Osteocyte (in vitro differentiated cells): Measurements from ENCODE around the gene LILRB2. TPM values are rescaled to one million over a fixed set of nuclear protein-coding genes. Genes with fewer than 3 reads are reported as not detected.
A peak's percentile ranks its signal among the peaks of the same experiment; 100 is the strongest.

Experiments used
- DNase-seq: peaks from one replicate; pipeline ENCODE4 v3.0.0; 2021; ENCODE audit warnings: mixed read lengths; ENCODE audit not compliant: unreplicated experiment; ENCODE audit errors: extremely low spot score
- H3K27ac Mint-ChIP-seq: one replicate; pipeline ENCODE4 v1.8.0; 2021; ENCODE audit warnings: mild to moderate bottlenecking, mixed read lengths; ENCODE audit not compliant: unreplicated experiment
- H3K27me3 Mint-ChIP-seq: one replicate; pipeline ENCODE4 v1.8.0; 2021; ENCODE audit warnings: mixed read lengths; ENCODE audit not compliant: unreplicated experiment
- H3K36me3 Mint-ChIP-seq: one replicate; pipeline ENCODE4 v1.8.0; 2021; ENCODE audit warnings: mixed read lengths; ENCODE audit not compliant: unreplicated experiment
- H3K4me1 Mint-ChIP-seq: one replicate; pipeline ENCODE4 v1.8.0; 2021; ENCODE audit warnings: mixed read lengths; ENCODE audit not compliant: unreplicated experiment
- H3K4me3 Mint-ChIP-seq: one replicate; pipeline ENCODE4 v1.8.0; 2021; ENCODE audit warnings: mild to moderate bottlenecking, moderate library complexity, mixed read lengths; ENCODE audit not compliant: unreplicated experiment
- H3K9me3 Mint-ChIP-seq: one replicate; pipeline ENCODE4 v1.8.0; 2021; ENCODE audit warnings: mixed read lengths; ENCODE audit not compliant: unreplicated experiment
- CTCF ChIP-seq: fragments of 200-600 bp; sonication (generic); IDR thresholded peaks from 2 replicates; pipeline ENCODE4 v1.5.0; 2021; ENCODE audit warnings: antibody characterized with exemption, mild to moderate bottlenecking, moderate library complexity
- total RNA-seq: library from RNA; stranded (reverse); gene quantifications from 2 replicates; pipeline ENCODE4 v1.2.1, GENCODE V29; 2021

The LILRB2 gene
- total RNA-seq, 1 donor from 2014 or later = not detected

- no peak for TF ChIP-seq CTCF
- DNase-seq = peak; percentile 32
- Mint-ChIP-seq H3K36me3 (no peaks in the 10 kb centered on the region), H3K27ac (no peak overlapping the region), H3K27me3 (no peaks in the 10 kb centered on the region), H3K4me1 (no peaks in the 10 kb centered on the region), H3K4me3 (no peak overlapping the region), H3K9me3 (peaks cover 13% of the 10 kb centered on the region)
Observed at GRCh38 chr19:54305141-54305540, 24.2 kb upstream of the LILRB2 start.

- H3K36me3 Mint-ChIP-seq = no peaks in the 10 kb centered on the region
- H3K27ac Mint-ChIP-seq = no peak overlapping the region
- no peak overlapping the region for H3K4me3 Mint-ChIP-seq
- peak; percentile 56 for DNase-seq
- no peaks in the 10 kb centered on the region for H3K4me1 Mint-ChIP-seq
- peaks cover 13% of the 10 kb centered on the region for H3K9me3 Mint-ChIP-seq
- TF ChIP-seq CTCF = no peak
- no peaks in the 10 kb centered on the region for H3K27me3 Mint-ChIP-seq
Observed at GRCh38 chr19:54302257-54302656, 21.3 kb upstream of the LILRB2 start.

GRCh38 chr19:54299515-54299914 lies 18.6 kb upstream of the LILRB2 start:
- H3K4me3 Mint-ChIP-seq = no peak overlapping the region
- peaks cover 8% of the 10 kb centered on the region for H3K9me3 Mint-ChIP-seq
- DNase-seq = peak; percentile 59
- no peak overlapping the region for H3K27ac Mint-ChIP-seq
- no peaks in the 10 kb centered on the region for H3K36me3 Mint-ChIP-seq
- H3K27me3 Mint-ChIP-seq = no peaks in the 10 kb centered on the region
- no peaks in the 10 kb centered on the region for H3K4me1 Mint-ChIP-seq
- no peak for TF ChIP-seq CTCF

GRCh38 chr19:54299126-54299498 lies 18.2 kb upstream of the LILRB2 start:
- peak; percentile 65 for DNase-seq
- no peaks in the 10 kb centered on the region for H3K27me3 Mint-ChIP-seq
- peaks cover 10% of the 10 kb centered on the region for H3K9me3 Mint-ChIP-seq
- no peaks in the 10 kb centered on the region for H3K4me1 Mint-ChIP-seq
- no peak overlapping the region for H3K4me3 Mint-ChIP-seq
- no peak for TF ChIP-seq CTCF
- H3K36me3 Mint-ChIP-seq = no peaks in the 10 kb centered on the region
- H3K27ac Mint-ChIP-seq = no peak overlapping the region

GRCh38 chr19:54298357-54299125 lies 17.6 kb upstream of the LILRB2 start:
- no peak for DNase-seq
- Mint-ChIP-seq H3K4me3 (no peak overlapping the region), H3K27ac (no peak overlapping the region), H3K36me3 (no peaks in the 10 kb centered on the region), H3K4me1 (no peaks in the 10 kb centered on the region), H3K9me3 (peaks cover 9% of the 10 kb centered on the region), H3K27me3 (no peaks in the 10 kb centered on the region)
- TF ChIP-seq CTCF = no peak
